GM21723 (cell line): ENCODE measurements around the gene FHIT.

Source experiments
- ATAC-seq: cut with Tn5 transposase; IDR thresholded peaks from one replicate; pipeline ENCODE4 v1.9.1; 2021; ENCODE audit warnings: mild to moderate bottlenecking, moderate library complexity; ENCODE audit not compliant: unreplicated experiment

Gene FHIT

DNA sequence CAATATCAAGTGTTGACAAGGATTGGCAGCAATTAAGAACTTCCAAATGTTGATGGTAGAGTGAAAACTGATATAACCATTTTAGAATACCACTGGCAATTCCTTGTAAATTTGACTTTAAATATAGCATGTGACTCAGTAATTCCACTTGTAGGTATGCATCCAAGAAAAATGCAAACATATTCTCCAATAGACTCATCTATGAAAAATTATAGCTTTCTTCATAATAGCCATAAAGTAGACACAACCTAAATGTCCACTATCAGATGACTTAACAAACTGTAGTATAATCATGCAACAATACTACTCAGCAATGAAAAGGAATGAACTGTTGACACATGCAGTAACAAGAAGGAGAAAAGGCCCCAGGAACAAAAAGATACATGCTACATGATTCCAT, 988.1 kb downstream of the FHIT start:
- ATAC-seq = no peak

DNA sequence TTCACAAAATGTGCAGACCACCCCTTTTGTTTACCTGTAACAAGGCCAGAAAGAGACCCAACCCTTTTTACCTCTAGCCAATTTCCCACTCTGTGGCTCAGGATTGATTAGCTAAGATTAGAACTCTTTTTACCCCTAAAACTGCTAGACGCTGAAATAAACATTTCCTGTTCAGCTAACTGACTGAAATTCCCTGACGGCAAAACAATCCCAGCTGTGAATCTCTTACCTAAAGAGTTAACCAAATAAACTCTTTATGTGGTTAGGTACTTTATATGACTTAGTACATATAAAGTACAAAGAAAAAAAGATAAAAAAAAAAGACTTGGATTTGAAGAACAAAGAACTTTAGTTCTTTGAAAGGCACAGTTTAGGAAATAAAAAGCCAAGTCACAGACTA, 988.7 kb downstream of the FHIT start:
- no peak for ATAC-seq

DNA sequence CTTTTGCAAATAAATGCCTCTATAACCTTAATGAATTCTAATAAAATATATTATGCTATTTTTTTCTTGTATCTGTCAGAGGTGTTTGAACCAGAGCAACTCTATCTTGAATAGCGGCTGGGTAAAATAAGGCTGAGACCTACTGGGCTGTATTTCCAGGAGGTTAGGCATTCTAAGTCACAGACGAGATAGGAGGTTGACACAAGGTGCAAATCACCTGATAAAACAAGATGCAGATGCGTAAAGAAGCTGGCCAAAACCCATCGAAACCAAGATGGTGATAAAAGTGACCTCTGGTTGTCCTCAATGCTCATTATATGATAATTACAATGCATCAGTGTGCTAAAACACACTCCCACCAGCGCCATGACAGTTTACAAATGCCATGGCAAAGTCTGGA, 990.7 kb downstream of the FHIT start:
- ATAC-seq = no peak

DNA sequence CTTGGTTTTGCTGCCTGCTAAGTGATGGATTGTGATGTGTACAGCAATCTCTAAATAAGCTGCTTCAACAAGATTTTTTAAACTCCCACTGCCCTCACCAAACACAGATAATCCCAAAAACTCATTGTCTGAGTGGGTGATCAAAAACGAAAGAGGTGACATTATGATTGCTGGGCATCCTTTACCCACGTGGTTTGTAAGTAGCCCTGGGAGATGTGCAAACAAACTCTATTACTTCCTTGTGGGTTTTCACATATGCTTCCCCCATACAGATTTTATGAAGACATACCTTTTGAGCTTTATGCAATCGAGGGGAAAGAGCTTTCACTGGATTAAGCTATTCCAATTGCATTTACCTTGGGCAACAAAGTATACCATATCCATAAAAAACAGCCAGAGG, 1000.4 kb downstream of the FHIT start:
- ATAC-seq = no peak

DNA sequence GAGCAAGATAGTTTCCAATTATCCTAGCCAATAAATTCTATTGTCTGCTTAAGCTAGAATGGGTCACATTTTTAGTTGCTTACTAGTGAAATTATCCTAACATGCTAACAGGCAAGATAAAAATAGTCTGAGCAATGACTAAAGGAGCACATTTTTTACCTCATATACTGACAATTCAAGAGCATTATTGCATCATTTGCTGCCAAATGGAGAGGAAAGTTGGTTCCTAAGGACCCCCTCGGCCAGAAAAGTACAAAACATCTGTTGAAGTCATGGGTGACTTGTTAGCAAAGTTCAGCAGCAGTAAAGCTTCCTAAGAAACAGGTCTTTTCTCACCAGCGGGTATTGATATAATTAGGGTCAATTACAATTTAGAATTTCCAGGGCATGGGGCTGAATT, 1001.0 kb downstream of the FHIT start:
- ATAC-seq = no peak

DNA sequence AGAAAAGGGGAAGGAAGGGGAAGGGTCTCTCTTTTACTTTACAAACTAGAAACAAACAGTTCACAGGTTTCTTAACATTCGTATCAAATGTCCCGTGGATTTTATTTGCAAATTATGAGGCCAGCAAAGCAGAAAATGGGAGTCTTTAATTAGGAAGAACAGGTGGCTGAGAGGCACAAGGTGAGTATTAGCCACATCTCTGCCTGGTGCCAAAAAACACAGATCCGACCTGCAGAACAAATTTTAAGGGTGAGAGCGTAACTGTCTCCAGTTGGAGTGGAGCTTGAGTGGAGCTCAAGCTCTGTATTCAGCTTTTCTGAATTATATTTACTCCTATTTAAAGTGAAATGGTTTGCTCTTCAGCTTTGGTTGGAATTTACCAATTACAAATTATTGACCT, 1004.9 kb downstream of the FHIT start:
- no peak for ATAC-seq

DNA sequence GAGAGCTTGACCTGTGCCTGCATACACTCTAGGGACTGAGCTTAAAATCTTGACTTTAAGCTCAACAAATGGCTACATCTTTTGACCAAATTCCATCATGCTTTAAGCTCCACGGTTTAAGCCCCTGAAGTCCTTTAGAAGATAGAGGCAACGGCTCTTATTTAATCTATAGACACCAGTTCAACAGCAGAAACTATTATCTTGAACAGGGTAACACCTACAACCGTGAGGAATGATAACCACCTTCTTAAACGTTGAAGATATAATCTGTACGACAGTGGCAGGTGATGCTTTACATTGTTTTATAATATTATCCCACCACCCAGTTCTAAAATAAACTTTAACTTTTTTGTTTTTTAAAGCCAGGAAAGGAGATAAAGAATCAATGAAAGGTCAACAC, 1007.8 kb downstream of the FHIT start:
- no peak for ATAC-seq

DNA sequence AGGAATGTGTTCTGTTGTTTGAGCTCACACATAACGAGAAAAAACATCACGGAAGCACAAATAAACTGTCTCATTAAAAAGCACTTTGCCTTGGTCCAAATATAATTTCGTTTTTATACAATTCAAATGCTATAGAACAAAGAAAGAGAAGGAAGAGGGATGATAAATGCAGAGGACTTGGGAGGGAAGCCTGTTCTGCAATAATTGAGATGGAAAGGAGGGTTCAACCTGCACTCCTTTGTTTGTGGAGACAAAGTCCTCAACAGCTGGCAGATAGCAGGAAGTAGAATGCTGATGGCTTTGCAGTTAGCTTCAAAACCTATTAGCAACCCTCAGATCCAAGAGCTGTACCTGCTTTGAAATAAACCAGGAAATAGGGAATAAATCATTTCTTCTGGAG, 1010.8 kb downstream of the FHIT start:
- no peak for ATAC-seq

DNA sequence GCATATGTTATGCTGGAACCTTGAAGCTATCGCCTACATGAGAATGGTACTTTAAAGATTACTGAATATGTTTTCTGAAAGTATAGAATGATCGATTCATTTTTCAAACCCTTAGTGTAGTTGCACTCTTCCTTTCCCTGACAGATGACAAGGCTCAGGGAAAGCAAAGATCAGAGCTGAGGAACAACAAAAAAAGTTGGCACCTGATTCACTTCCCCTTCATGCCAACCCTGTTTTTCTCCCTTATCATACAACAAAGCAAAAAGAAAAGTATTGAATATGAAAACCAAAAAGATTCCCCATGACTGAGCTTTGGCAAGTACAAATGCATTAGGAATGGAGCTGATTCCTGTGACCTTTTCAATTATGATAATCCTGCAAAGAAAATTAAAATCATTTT, 1012.7 kb downstream of the FHIT start:
- ATAC-seq = no peak

DNA sequence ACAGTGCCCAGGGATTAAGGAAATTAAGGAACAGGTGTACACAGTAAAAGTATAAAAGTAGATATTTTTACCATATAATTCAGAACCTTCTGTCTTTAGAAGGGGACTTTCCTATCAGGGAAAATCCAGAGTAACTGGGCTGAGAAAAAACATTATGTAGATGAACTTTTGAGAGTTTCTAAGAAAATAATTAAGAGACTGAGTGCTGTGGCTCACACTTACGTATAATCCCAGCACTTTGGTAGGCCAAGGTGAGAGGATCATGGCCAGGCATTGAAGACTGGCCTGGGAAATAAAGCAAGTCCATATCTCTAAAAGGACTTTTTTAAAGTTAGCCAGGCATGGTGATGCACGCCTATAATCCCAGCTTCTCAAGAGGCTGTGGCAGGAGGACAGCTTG, 1021.8 kb downstream of the FHIT start:
- no peak for ATAC-seq

DNA sequence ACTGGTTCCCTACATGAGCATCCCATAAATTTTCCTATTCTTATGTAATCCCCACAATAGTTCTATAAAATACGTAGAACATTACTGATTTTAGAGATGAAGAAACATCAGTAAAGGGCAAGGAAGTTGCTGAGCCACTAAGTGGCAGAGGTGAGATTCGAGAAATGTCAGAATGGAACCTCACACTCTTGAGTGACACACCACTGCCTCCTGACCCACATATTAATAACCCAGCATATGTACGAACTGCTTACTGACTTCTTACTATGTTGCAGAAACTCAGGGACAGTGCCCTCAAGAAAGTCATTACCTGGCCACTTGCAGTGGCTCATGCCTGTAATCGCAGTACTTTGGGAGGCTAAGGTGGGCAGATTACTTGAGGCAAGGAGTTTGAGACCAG, 1022.4 kb downstream of the FHIT start:
- ATAC-seq = no peak

DNA sequence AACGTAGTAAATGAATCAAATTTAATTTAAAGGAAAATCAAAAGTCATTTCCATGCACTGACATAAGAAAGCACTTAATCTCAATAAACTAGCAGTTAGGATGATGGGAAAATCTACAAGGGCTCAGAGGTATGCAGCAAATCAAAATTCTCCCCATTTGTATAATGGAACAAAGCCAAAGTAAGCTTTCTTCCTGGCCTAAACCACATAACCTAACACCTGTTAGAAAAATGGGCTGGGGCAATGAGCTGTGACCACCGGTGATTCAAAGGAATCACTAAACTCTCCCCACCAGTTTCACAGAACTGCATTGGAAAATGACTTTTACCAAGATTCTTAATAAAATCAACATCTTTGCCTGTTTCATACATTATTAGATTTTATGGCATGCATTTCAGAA, 1024.3 kb downstream of the FHIT start:
- ATAC-seq = no peak

DNA sequence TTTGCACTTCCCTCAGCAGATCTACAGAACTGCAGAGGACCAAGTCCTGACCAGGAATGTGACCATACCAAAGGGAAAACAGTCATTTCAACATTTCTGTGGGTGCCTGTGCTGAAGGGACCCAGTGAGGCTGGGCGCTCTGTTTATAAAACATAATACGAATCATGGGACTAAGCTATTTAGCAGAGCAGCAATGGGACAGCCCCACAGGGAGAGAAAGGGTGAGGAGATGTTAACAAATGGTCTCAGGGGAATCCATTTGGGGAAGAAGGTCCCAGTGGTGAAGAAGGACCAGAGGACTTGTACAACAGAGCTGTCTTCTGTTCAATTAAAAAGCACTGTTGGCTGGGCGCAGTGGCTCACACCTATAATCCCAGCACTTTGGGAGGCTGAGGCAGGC, 1025.4 kb downstream of the FHIT start:
- ATAC-seq = no peak

DNA sequence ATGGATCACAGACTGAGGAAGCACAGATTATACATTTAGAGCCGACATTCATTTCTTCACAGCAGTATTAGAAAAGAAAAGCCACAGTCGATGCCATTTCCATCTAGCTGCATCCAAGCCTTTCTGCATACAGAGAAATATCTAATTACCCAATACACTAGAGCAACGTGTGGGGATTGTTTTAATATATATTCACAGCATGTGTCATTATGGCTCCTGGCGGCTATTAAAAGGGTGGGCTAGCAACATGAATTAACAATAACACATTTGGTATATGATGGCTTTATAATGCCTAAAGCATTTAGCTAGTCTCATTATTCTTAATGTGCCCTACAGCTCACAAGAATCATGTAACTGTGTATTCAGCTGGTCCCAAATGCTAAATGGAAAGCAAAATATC, 1030.5 kb downstream of the FHIT start:
- no peak for ATAC-seq

DNA sequence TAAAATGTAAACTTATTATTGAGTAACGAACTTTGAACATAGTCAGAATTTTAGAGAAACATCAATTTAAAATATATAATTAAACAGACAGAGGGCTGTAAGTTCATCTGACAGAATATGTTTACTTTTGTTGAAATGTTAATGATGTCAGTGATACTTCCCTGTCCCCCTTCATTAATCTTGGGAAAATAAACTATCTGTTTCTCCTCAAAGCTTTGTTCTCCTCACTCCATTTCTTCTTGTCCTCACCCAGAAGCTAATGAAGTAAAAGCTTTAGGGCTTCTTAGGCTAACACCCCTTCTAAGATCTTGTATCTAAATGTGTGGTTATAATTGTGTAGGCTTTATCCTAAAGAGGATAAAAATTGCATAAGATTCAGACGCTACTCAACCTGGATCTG, 1031.8 kb downstream of the FHIT start:
- no peak for ATAC-seq

DNA sequence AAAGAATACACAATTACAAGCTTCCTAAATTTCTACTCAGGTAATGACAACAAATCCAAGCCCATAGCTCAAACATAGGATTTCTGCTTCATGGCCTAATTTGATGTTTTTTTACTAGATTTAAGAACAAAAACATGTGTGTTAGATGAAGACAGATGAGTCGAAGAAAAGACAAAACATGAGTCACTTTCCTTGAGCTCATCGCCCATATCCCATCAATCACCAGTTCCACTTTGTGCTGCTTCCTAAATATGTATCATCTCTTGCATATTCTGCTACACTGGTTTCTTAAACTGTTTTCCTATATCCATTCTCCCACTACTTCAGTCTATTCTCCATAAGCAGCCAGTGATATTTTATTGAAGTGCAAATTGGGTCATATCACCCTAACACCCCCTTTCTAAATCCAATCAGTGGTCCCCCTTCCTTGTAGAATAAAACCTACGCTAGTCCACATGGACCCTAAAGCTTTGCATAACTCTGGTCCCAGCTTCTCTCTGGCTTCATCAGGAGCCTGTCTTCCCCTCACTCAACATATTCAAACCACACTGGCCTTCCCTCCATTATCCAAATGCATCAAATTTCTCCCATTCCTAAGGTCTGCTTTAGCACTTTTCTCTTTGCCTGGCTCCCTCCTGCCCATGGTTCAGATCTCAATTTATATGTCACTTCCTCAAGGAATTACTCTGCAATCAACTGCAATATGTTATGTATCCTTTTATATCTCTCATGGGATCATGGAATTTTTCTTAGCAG, 1033.9 kb downstream of the FHIT start:
- ATAC-seq = no peak

DNA sequence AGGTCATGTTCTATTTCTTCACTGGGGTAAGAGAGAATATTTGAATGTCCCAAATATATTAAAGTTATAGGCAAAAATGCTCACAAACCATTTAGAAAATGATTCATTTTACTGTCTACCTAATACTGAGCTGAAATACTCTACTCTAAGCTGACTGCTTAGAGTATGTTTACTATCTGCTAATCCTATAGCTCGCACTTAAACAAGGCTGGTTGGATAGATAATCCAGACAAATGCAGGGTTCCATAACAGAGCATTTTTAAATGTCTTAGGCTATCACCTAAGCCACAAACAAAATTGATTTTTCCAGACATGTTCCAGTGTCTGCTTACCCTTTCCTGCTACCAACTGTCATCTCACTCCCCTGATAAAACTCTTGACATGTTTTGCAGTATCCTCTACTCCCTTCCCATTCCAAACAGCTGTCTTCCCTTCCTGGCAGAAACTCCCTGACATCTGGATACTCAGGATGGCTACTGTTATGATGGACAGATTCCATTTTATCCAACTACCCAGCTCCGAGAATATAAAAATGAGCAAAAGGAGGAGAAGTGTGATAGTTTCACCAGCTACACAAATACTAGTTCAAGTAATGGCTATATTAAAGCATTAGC, 1034.7 kb downstream of the FHIT start:
- ATAC-seq = no peak

DNA sequence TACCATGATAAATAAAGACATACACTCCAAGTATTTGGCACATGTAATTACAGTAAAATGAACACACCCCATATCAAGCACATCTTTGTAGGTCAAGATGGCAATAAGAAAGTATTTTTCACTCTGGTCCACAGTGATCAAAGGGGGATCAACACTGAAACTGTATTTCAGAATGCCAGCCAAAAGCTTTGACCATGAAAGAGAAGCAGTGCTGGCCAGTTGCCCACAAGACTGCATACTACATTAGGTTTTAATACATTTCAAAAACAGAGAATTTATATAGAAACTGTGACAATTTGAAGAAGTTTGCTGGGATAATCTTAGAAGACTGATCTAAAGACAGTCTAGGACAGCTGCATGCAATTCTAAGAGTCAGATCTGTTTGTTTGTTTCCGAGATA, 1035.3 kb downstream of the FHIT start:
- no peak for ATAC-seq

DNA sequence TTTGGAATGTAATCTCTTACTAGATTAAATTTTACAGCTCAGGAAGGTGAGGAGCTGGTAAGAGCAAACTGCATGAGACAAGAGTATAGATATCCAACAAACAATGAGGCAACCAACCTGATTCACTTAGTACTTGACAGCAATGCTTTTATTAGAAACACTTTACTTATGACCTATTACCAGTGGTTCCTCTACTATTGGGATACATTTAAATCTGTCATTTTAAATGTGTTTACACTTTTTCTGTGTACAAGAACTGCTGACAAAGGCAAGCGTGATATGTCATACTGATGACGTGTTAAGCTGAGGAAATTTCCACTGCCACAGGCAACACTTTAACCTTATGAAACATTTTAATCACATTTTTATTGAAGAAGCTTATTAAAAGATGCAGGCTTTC, 1043.3 kb downstream of the FHIT start:
- ATAC-seq = no peak

DNA sequence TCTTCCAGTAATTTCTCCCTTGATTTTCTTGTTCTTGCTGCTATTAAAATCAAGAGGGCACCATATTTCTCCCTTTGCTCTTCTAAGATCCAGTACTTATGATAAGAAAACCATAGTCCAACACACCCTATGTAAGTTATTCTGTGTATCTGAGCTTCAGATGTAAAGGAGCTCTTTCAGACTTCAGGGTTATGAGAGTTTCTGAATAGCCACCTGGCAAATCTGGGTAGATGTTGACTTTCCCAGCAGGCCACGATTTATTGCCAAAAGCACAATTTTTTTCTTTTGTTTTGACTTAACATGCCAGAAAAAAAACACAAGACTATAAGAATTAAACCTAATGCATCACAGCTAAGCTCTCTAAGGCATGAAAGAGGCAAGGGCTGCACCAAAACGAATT, 1045.0 kb downstream of the FHIT start:
- no peak for ATAC-seq

DNA sequence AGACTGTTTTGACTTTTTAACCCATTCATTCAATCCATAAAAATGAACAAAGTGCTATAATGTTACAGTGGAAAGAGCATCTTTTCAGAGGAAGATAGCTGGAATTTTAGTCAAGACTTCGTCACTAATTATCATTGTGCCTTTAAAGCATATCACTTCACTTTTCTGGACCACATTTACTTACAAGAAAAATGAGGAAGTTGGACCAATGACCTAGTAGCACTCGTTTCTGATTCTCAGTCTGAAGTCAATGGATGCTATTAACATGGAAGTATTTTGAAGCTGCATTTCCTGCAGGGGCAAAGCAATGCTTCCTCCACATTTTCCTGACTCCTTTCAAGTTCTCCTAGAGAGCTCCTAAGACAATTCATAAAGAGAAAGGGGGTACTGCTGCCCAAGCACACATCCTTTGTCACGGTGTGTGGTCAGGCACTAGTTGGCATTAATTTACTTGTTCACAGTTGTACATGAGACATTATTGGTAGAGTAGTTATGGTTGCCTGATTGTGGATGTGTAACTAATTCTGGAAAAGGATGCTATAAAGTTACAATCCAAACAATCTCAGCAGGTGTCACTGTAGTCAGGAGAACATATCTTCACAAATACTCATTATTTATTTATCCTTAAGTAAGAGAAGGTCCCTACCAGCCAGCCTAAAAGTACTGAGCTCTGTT, 1049.1 kb downstream of the FHIT start:
- no peak for ATAC-seq

DNA sequence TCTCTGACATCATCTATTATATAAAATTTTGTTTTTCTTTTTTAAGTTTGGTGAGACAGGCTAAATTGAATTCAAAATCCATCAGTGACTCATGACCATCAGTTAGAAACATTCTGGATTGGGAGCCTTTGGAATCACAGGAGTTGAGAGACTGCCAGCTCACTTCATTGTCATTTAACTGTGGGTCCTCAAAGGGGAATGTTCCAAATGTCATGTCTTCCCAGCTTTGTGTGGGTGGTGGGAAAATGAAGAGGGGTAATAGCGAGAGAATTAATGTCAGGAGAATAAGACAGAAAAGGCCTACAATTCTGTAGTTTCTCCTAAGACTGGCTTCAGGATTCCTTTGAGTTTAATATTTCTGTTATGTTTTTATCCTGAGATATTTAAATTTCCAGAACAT, 1051.9 kb downstream of the FHIT start:
- no peak for ATAC-seq
